Peyer's patch (tissue), 4 donors: Measurements from ENCODE around the gene MEG3.
"Not testable (repeated sequence)": the region's sequence is repeated elsewhere in the genome, so short reads cannot be mapped to it uniquely, and the experiment has no call there.

Experiments used
- CTCF ChIP-seq, 6 experiments: fragments of 450-650 bp in 4 of 6; fragments of 200-600 bp in 2 of 6; sonication (generic) in 1 of 6; IDR thresholded peaks; one replicate each; pipeline ENCODE4 v1.5.1; 2017 to 2019; ENCODE audit warnings: antibody characterized with exemption in 6 of 6, mild to moderate bottlenecking in 3 of 6, moderate library complexity in 1 of 6
- POLR2A ChIP-seq, 2 donors: fragments of 450-650 bp; IDR thresholded peaks; one replicate each; pipeline ENCODE4 v1.5.1; 2017; ENCODE audit warnings: antibody characterized with exemption in 2 of 2, mild to moderate bottlenecking in 2 of 2, moderate library complexity in 2 of 2

DNA sequence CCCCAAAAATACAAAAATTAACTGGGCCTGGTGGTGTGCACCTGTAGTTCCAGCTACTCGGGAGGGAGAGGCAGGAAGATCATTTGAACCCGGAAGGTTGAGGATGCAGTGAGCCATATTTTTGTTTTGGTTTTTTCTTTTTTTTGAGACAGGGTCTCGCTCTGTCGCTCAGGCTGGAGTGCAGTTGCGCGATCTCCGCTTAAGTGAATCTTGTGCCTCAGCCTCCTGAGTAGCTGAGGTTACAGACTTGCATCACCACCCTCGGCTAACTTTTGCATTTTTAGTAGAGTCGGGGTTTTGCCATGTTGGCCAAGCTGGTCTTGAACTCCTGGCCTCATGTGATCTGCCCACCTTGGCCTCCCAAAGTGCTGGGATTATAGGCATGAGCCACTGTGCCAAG lies 24.5 kb upstream of the MEG3 start:
- not testable (repeated sequence) for TF ChIP-seq POLR2A, CTCF (IDR thresholded peaks at IDR 0.05)
